H1 (cell line): ENCODE measurements around the gene LHPP.

Source experiments
- BRCA1 ChIP-seq: IDR thresholded peaks from 2 replicates; pipeline ENCODE4 v1.6.1; 2012; ENCODE audit warnings: low read depth, low read length, improper control_type of control experiment
- CHD2 ChIP-seq: IDR thresholded peaks from 2 replicates; pipeline ENCODE4 v1.6.1; 2012; ENCODE audit warnings: low read length, improper control_type of control experiment
- EP300 ChIP-seq, 2 experiments: IDR thresholded peaks; 1 replicate in 1 of 2; 2 replicates in 1 of 2; pipeline ENCODE4 v1.6.1; 2011 to 2012; ENCODE audit warnings: low read depth in 2 of 2, low read length in 2 of 2, mild to moderate bottlenecking in 2 of 2, borderline replicate concordance in 1 of 2, inconsistent platforms in 1 of 2, moderate library complexity in 1 of 2
- EZH2 ChIP-seq: fragments of 200-600 bp; sonication (generic); IDR thresholded peaks from 2 replicates; pipeline ENCODE4 v1.7.1; 2012; ENCODE audit warnings: low read depth, mild to moderate bottlenecking, moderate library complexity, low read length, inconsistent platforms; ENCODE audit not compliant: severe bottlenecking
- POLR2AphosphoS5 ChIP-seq: IDR thresholded peaks from 2 replicates; pipeline ENCODE4 v1.6.1; 2011; ENCODE audit warnings: low read depth, low read length
- SIN3A ChIP-seq, 2 experiments: IDR thresholded peaks in 1 of 2; conservative IDR thresholded peaks in 1 of 2; 2 replicates each; pipeline ENCODE4 v1.6.1; 2011 to 2012; ENCODE audit warnings: low read length in 2 of 2, improper control_type of control experiment in 1 of 2, low read depth in 1 of 2, mild to moderate bottlenecking in 1 of 2
- SRF ChIP-seq: IDR thresholded peaks from 2 replicates; pipeline ENCODE4 v1.6.1; 2011; ENCODE audit warnings: mild to moderate bottlenecking, low read depth, low read length, moderate library complexity
- ZNF274 ChIP-seq: IDR thresholded peaks from 2 replicates; pipeline ENCODE4 v1.7.0; 2012; ENCODE audit warnings: low read length, borderline replicate concordance; ENCODE audit errors: extremely low read depth
- TF ChIP-seq, protein P1 (sequence below), 3 experiments: IDR thresholded peaks; 1 replicate in 2 of 3; 2 replicates in 1 of 3; pipeline versions ENCODE4 v1.5.1 to v1.6.1; 2011; ENCODE audit warnings: low read length in 3 of 3, mild to moderate bottlenecking in 3 of 3, inconsistent platforms in 2 of 3, low read depth in 1 of 3, moderate library complexity in 1 of 3; ENCODE audit not compliant: insufficient read depth in 1 of 3; ENCODE audit errors: control extremely low read depth in 1 of 3
- TF ChIP-seq, protein P2 (sequence below): IDR thresholded peaks from 2 replicates; pipeline ENCODE4 v1.6.1; 2012; ENCODE audit warnings: inconsistent platforms

DNA sequence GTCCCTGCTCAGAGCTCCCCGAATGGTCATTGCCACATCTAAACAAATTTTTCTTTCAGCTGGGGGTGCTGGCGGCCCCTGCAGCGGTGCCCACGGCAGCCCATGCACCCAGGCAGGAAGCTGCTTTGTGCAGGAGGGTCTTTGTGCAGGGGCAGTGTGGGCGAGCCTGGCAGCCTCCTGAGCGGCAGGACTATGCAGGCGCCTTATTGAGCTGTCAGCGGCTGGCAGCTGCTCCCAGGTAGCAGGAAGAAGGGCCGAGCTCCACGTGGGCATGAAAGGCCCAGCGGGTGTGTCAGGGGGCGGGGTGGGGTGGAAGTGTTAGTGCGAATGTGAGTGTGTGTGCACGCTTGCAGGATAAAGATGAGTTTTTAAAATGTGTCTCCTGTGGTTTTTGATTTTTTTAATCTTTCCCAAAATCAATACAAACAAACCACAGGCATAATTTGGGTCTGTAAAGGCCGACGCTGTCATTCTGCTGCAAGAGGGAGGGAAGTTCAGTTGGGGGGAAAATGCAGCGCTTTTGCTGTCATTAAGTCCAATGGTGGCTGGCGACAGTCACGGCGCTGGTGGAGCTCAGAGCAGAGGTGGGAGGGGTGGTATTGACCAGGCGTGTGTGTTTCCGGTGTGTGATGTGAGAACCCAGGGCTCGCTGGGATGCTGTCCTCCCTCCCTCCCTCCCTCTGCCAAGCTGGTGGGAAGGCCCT, 83.9 kb downstream of the LHPP start:
- TF ChIP-seq, protein P1, sequence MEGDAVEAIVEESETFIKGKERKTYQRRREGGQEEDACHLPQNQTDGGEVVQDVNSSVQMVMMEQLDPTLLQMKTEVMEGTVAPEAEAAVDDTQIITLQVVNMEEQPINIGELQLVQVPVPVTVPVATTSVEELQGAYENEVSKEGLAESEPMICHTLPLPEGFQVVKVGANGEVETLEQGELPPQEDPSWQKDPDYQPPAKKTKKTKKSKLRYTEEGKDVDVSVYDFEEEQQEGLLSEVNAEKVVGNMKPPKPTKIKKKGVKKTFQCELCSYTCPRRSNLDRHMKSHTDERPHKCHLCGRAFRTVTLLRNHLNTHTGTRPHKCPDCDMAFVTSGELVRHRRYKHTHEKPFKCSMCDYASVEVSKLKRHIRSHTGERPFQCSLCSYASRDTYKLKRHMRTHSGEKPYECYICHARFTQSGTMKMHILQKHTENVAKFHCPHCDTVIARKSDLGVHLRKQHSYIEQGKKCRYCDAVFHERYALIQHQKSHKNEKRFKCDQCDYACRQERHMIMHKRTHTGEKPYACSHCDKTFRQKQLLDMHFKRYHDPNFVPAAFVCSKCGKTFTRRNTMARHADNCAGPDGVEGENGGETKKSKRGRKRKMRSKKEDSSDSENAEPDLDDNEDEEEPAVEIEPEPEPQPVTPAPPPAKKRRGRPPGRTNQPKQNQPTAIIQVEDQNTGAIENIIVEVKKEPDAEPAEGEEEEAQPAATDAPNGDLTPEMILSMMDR (IDR thresholded peaks at IDR 0.05; ENCODE audit: control extremely low read depth in 1 of 3, insufficient read depth in 1 of 3, low read depth in 1 of 3, low read length in 3 of 3), result no peak
- TF ChIP-seq EP300 (IDR thresholded peaks at IDR 0.05; ENCODE audit: borderline replicate concordance in 1 of 2, low read depth in 2 of 2, low read length in 2 of 2) (no peak), POLR2AphosphoS5 (no peak), EZH2 (no peak), ZNF274 (no peak), BRCA1 (no peak), SRF (no peak), CHD2 (no peak), SIN3A (conservative IDR thresholded peaks at IDR 0.05 in 1 of 2, IDR thresholded peaks at IDR 0.05 in 1 of 2; ENCODE audit: low read depth in 1 of 2, low read length in 2 of 2) (no peak)
- TF ChIP-seq, protein P2, sequence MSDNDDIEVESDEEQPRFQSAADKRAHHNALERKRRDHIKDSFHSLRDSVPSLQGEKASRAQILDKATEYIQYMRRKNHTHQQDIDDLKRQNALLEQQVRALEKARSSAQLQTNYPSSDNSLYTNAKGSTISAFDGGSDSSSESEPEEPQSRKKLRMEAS, result no peak
